GM21529 (cell line): ENCODE measurements around the gene GRB10.
"Not testable (repeated sequence)": the region's sequence is repeated elsewhere in the genome, so short reads cannot be mapped to it uniquely, and the experiment has no call there.

ENCODE experiments used
- ATAC-seq: cut with Tn5 transposase; IDR thresholded peaks from one replicate; pipeline ENCODE4 v1.9.1; 2021; ENCODE audit not compliant: unreplicated experiment

GRB10 gene

GRCh38 chr7:50558294-50559053 lies 224.2 kb downstream of the GRB10 start:
- ATAC-seq: no peak

DNA sequence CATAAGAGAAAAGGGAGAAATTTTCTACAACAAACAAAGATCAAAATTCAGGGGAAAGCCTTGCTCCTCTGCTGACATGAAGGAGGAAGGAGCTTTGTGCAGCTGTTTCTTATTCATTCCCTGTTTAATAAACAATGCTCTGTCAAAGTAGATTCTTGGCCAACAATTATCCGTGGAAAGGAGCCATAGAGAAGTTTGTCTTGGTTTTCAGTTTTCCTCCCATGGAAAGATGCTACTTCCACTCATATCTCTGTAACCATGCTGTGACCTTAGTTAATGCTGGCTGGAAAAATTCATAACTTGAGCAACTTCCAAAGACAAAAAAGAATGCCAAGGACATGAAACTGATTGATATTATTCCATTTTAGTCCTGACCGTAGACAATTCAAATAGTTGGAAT lies 225.6 kb downstream of the GRB10 start:
- ATAC-seq: no peak

GRCh38 chr7:50556247-50556991 lies 226.3 kb downstream of the GRB10 start:
- ATAC-seq: no peak

DNA sequence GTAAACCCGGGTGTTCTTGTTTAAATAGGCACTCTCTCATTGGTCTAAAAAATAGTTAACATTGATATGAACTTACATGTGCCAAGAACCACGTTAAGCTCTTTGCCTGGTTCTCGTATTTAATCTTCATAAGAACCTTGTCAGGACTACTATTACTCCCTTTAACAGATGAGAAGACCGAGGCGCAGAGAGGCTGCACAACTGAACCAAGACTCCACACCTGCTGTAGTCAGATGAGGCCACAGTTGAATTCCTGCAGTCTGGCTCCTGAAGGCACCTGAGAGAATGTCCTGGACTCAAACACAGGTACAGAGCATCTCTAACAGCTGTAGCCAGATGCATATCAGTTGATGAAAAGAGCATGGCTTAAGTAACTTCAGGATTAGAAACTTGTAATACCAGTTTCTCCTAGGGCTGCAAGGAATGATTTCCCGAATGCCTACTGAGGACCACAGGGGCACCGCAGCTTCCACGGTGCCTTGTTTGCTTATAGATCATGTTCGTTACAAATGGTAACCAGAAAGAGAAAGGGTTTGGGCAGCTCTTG lies 227.0 kb downstream of the GRB10 start:
- no peak for ATAC-seq

- ATAC-seq: no peak
These were observed 228.0 kb downstream of the GRB10 start for GRCh38 chr7:50554431-50555322.

DNA sequence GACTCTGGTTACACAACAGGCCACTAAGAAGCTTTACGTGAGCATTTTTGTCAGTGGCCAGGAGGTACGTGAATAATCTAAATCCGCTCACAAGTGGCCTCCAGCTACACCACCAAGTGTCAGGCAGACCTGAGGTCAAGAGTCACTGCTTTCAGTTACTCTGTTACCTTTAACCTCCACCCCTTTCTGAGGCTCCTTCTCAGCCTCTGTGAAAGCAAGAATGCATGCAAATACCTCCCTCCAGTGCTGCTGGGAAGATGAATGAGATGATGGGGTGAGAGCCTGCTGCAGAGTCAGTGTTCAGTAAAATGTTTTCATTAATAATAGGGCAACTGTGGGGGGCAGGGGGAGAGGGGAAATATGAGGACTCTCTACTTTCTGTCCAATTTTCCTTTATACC lies 228.7 kb downstream of the GRB10 start:
- no peak for ATAC-seq

GRCh38 chr7:50552921-50553320 lies 229.8 kb downstream of the GRB10 start:
- ATAC-seq: no peak

- no peak for ATAC-seq
These were observed 230.6 kb downstream of the GRB10 start for GRCh38 chr7:50552139-50552538.

GRCh38 chr7:50545613-50546012 lies 237.1 kb downstream of the GRB10 start:
- ATAC-seq: not testable (repeated sequence)

DNA sequence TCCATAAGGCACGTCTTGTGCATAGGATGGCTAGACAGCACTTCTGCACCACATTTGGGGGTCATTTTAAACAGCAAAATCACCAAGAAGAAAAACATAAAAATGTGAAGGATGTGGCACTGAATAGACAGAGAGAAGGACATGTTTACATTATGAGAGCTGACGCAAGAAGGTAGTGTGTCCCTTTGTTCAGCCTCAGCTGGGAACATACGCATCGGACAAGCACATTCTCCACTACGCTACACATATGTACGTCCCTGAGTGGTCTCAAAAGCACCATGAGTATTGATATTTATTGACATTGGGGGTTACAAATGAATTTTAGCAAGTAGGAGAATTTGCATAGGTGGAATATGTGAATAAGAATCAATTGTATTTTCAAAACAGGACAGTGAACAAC lies 237.7 kb downstream of the GRB10 start:
- ATAC-seq: no peak

GRCh38 chr7:50543776-50544442 lies 238.8 kb downstream of the GRB10 start:
- no peak for ATAC-seq

GRCh38 chr7:50542132-50542531 lies 240.6 kb downstream of the GRB10 start:
- ATAC-seq: no peak

DNA sequence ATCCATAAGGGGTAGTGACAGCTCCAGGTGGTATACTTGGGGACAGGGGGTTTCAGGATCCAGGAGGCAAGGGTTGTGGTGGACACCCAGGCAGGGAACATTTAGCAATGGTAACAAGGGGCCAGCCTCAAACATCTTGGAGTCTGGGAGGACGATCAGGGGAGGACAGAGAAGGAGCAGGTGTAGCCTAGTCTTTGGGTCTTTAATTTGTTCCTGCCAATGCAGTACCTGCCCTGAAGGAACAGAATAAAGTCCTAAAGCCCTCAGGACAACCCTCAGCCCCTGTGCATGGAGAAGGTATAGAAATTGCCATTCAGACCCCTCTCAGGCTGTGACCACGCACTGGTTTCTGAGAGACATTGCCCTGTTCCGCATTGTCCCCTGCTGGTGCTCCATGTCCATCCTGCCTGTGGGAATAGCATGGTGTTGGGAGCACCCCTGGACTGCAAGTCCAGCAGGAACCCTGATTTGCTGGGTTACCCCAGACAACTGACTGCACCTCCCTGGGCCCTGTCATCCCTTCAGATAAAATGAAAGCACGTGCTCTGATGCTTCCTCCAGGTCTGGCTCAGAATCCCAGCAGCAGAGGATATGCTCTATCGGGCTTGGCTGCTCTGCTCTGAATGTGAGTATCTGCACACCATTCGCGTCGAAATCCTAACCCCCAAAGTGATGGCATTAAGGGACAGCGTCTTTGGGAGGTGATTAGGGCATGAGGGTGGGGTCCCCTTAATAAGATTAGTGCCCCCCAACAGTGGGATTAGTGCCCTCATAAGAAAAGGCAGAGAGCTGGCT lies 241.7 kb downstream of the GRB10 start:
- ATAC-seq: no peak
